ENCODE measurements around the gene IMMP2L. TPM values are rescaled to one million over a fixed set of nuclear protein-coding genes. Genes with fewer than 3 reads are reported as not detected.
"Not testable (repeated sequence)": the region's sequence is repeated elsewhere in the genome, so short reads cannot be mapped to it uniquely, and the experiment has no call there.

Gene IMMP2L
- total RNA-seq, 4 donors from 2014 or later = 12.4 to 31.7 (median 22.8) TPM

GRCh38 chr7:111509288-111509687 is 53.0 kb downstream of the IMMP2L start:
- TF ChIP-seq CTCF (IDR thresholded peaks at IDR 0.05) = no peak
- DNase-seq (ENCODE audit: low spot score) (no peak), ATAC-seq (ENCODE audit: low FRiP score) (no peak)

GRCh38 chr7:111508387-111508786 is 53.9 kb downstream of the IMMP2L start:
- DNase-seq (ENCODE audit: low spot score) (no peak), ATAC-seq (ENCODE audit: low FRiP score) (no peak)
- TF ChIP-seq CTCF (IDR thresholded peaks at IDR 0.05) = no peak

GRCh38 chr7:111505422-111505821 is 56.9 kb downstream of the IMMP2L start:
- DNase-seq (ENCODE audit: low spot score) = not testable (repeated sequence)

GRCh38 chr7:111501799-111502198 is 60.5 kb downstream of the IMMP2L start:
- not testable (repeated sequence) for ATAC-seq (ENCODE audit: low FRiP score); DNase-seq (ENCODE audit: low spot score)

More at GRCh38 chr7:111505422-111505821, 56.9 kb downstream of the IMMP2L start:
- not testable (repeated sequence) for ATAC-seq (ENCODE audit: low FRiP score)

- no peak for DNase-seq (ENCODE audit: low spot score)
- ATAC-seq (ENCODE audit: low FRiP score) = no peak
- no peak for TF ChIP-seq CTCF (IDR thresholded peaks at IDR 0.05)
These were observed 63.3 kb downstream of the IMMP2L start for GRCh38 chr7:111499027-111499426.

- DNase-seq (ENCODE audit: low spot score) (no peak), ATAC-seq (ENCODE audit: low FRiP score) (no peak)
- TF ChIP-seq CTCF (IDR thresholded peaks at IDR 0.05) = no peak
These were observed 63.8 kb downstream of the IMMP2L start for GRCh38 chr7:111498391-111499007.

GRCh38 chr7:111495173-111495810 is 67.0 kb downstream of the IMMP2L start:
- TF ChIP-seq CTCF (IDR thresholded peaks at IDR 0.05) = no peak
- no peak for ATAC-seq (ENCODE audit: low FRiP score)
- no peak for DNase-seq (ENCODE audit: low spot score)

- DNase-seq (ENCODE audit: low spot score) (no peak), ATAC-seq (ENCODE audit: low FRiP score) (no peak)
- TF ChIP-seq CTCF (IDR thresholded peaks at IDR 0.05) = no peak
These were observed 70.1 kb downstream of the IMMP2L start for GRCh38 chr7:111492234-111492633.
